ENCODE results near the gene DUSP22. TPM values are rescaled to one million over a fixed set of nuclear protein-coding genes. Genes with fewer than 3 reads are reported as not detected.

The DUSP22 gene
- total RNA-seq, 1 donor from 2014 or later, result 34.9 TPM

DNA sequence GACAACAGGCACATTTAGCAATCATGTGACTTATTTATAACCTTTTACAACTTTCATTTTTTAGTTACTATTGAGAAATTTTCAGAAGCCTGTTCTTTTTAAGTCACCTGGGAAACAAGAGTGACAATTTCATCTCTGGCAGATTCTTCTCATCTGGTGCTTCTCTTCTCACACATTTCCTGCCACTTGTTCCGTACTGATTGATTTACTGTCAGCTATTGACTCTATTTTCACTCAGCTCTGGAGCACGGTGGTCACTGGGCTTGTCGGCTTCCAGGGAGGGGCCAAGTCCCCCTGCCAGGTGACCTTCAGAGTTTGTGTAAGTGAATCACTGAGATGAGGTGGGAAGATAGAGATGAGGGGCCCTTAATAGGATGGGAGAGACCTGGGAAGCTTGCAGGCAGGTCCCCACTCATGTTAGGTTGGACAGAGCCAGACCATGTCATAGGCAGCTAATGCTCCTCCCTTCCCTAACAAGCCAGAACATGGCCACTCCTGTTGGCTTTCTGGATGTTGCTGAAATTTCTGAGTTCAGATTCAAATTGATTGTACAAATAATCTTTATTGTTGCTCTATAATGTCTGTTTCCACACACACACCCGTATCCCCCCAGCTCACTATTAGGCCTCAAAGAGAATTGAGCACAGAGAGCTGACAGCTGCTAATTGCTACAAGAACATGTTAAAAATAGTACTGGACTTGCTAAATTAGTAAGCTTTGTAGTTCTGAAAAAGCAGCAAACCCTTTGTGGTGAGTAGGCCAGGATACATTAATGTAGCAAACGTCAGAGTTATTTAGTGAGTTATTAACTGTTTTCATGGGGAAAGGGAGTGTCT is 13.3 kb downstream of the DUSP22 start:
- H3K36me3 Mint-ChIP-seq (ENCODE audit: low read depth, unreplicated experiment), result peaks cover 4% of the 10 kb centered on the region
- H3K4me1 ChIP-seq (ENCODE audit: insufficient read depth, low read length), result no peaks in the 10 kb centered on the region
- H3K4me3 Mint-ChIP-seq (ENCODE audit: unreplicated experiment), result no peak overlapping the region
- no peaks in the 10 kb centered on the region for H3K79me2 ChIP-seq (ENCODE audit: insufficient read depth, low read length)
- no peaks in the 10 kb centered on the region for H3K36me3 ChIP-seq (ENCODE audit: insufficient read depth, low read length)
- no peak overlapping the region for H3K4me2 ChIP-seq (ENCODE audit: low read length)
- no peak for FAIRE-seq
- H3K4me1 Mint-ChIP-seq (ENCODE audit: low read depth, unreplicated experiment), result no peaks in the 10 kb centered on the region
- no peak overlapping the region for H2AFZ ChIP-seq (ENCODE audit: low read depth, low read length)
- H3K9me3 ChIP-seq (ENCODE audit: insufficient read depth, low read depth, low read length), result peaks cover 2% of the 10 kb centered on the region
- H3K27me3 Mint-ChIP-seq (ENCODE audit: low read depth, unreplicated experiment), result no peaks in the 10 kb centered on the region
- no peak overlapping the region for H3K9ac ChIP-seq (ENCODE audit: low read length)
- H3K27ac ChIP-seq (ENCODE audit: low read depth, low read length), result no peak overlapping the region
- H3K27ac Mint-ChIP-seq (ENCODE audit: unreplicated experiment), result no peak overlapping the region
- no peak for DNase-seq (ENCODE audit: low read depth)
- no peaks in the 10 kb centered on the region for H3K27me3 ChIP-seq (ENCODE audit: insufficient read depth, low read length)
- peaks cover 20% of the 10 kb centered on the region for H4K20me1 ChIP-seq (ENCODE audit: insufficient read depth, low read length)
- peaks cover 4% of the 10 kb centered on the region for H3K9me3 Mint-ChIP-seq (ENCODE audit: unreplicated experiment)
- TF ChIP-seq EZH2 (IDR thresholded peaks at IDR 0.05; ENCODE audit: insufficient read depth, low read length), result no peak
- TF ChIP-seq, protein P1, sequence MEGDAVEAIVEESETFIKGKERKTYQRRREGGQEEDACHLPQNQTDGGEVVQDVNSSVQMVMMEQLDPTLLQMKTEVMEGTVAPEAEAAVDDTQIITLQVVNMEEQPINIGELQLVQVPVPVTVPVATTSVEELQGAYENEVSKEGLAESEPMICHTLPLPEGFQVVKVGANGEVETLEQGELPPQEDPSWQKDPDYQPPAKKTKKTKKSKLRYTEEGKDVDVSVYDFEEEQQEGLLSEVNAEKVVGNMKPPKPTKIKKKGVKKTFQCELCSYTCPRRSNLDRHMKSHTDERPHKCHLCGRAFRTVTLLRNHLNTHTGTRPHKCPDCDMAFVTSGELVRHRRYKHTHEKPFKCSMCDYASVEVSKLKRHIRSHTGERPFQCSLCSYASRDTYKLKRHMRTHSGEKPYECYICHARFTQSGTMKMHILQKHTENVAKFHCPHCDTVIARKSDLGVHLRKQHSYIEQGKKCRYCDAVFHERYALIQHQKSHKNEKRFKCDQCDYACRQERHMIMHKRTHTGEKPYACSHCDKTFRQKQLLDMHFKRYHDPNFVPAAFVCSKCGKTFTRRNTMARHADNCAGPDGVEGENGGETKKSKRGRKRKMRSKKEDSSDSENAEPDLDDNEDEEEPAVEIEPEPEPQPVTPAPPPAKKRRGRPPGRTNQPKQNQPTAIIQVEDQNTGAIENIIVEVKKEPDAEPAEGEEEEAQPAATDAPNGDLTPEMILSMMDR (IDR thresholded peaks at IDR 0.05; ENCODE audit: insufficient read depth, low read depth, low read length), result no peak
- H3K4me3 ChIP-seq (ENCODE audit: insufficient read depth, low read depth, low read length), result no peak overlapping the region

DNA sequence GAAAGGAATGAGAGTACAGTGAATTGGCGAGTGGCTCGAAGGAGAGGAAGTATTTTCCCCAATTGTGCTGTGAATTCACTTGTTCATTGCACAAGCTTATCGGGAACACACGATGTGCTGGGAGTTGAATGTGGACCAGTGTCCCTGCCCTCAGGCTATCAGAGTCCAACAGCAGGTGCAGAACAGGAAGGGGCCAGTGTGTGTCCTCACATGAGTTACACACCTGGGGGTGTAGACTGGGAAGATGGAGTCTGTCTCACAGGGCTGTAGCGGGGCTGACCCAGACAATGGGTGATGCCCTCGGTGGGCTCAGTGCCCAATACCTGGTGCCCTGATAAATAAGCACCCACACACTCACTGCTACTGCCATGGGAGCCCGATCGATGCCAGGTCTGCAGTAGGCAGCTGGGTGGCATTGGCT is 14.4 kb downstream of the DUSP22 start:
- TF ChIP-seq, protein P1 (IDR thresholded peaks at IDR 0.05; ENCODE audit: insufficient read depth, low read depth, low read length), result no peak
- TF ChIP-seq EZH2 (IDR thresholded peaks at IDR 0.05; ENCODE audit: insufficient read depth, low read length), result no peak

More for the DNA sequence above, 14.4 kb downstream of the DUSP22 start:
- H3K4me1 ChIP-seq (ENCODE audit: insufficient read depth, low read length), result no peaks in the 10 kb centered on the region
- peaks cover 4% of the 10 kb centered on the region for H3K9me3 Mint-ChIP-seq (ENCODE audit: unreplicated experiment)
- no peak overlapping the region for H3K27ac Mint-ChIP-seq (ENCODE audit: unreplicated experiment)
- no peaks in the 10 kb centered on the region for H3K79me2 ChIP-seq (ENCODE audit: insufficient read depth, low read length)
- no peaks in the 10 kb centered on the region for H3K27me3 Mint-ChIP-seq (ENCODE audit: low read depth, unreplicated experiment)
- H3K27me3 ChIP-seq (ENCODE audit: insufficient read depth, low read length), result no peaks in the 10 kb centered on the region
- H3K9me3 ChIP-seq (ENCODE audit: insufficient read depth, low read depth, low read length), result peaks cover 2% of the 10 kb centered on the region
- no peak overlapping the region for H2AFZ ChIP-seq (ENCODE audit: low read depth, low read length)
- DNase-seq (ENCODE audit: low read depth), result no peak
- H3K36me3 Mint-ChIP-seq (ENCODE audit: low read depth, unreplicated experiment), result peaks cover 4% of the 10 kb centered on the region
- no peak overlapping the region for H3K4me3 Mint-ChIP-seq (ENCODE audit: unreplicated experiment)
- H4K20me1 ChIP-seq (ENCODE audit: insufficient read depth, low read length), result peaks cover 13% of the 10 kb centered on the region
- H3K4me2 ChIP-seq (ENCODE audit: low read length), result no peak overlapping the region
- H3K4me3 ChIP-seq (ENCODE audit: insufficient read depth, low read depth, low read length), result no peak overlapping the region
- H3K36me3 ChIP-seq (ENCODE audit: insufficient read depth, low read length), result no peaks in the 10 kb centered on the region
- no peak overlapping the region for H3K9ac ChIP-seq (ENCODE audit: low read length)
- no peak overlapping the region for H3K27ac ChIP-seq (ENCODE audit: low read depth, low read length)
- H3K4me1 Mint-ChIP-seq (ENCODE audit: low read depth, unreplicated experiment), result no peaks in the 10 kb centered on the region
- no peak for FAIRE-seq
